HEK293 (cell line): ENCODE data around the gene PDE4B.

Experiments used
- CTCF ChIA-PET: fragments of 350-600 bp; formaldehyde crosslinking; extraction: SDS; loops from one replicate; lab custom pipeline; 2021; ENCODE audit warnings: antibody characterized with exemption; lab: Yijun Ruan, JAX
- POLR2A ChIA-PET: fragments of 300-600 bp; formaldehyde crosslinking; extraction: SDS; loops from one replicate; lab custom pipeline; 2020; ENCODE audit warnings: antibody characterized with exemption, inconsistent platforms; lab: Yijun Ruan, JAX
- H3K27ac ChIP-seq: fragments of 200-500 bp; sonication (Bioruptor generic); 2 replicates; pipeline ENCODE4 v1.5.1; 2014; ENCODE audit warnings: low read depth, low read length, control low read depth, inconsistent platforms; ENCODE audit errors: extremely low read depth
- H3K36me3 ChIP-seq, 2 experiments: fragments of 200-500 bp in 1 of 2; sonication (Bioruptor generic) in 1 of 2; 1 replicate in 1 of 2; 2 replicates in 1 of 2; pipeline ENCODE4 v1.5.1; 2014 to 2017; ENCODE audit warnings: inconsistent platforms in 2 of 2, low read length in 2 of 2; ENCODE audit not compliant: control insufficient read depth in 2 of 2, insufficient read depth in 1 of 2
- H3K4me1 ChIP-seq: fragments of 200-500 bp; sonication (Bioruptor generic); 2 replicates; pipeline ENCODE4 v1.5.1; 2014; ENCODE audit warnings: mild to moderate bottlenecking, low read length, inconsistent platforms; ENCODE audit not compliant: control insufficient read depth, insufficient read depth
- H3K4me3 ChIP-seq: 2 replicates; pipeline ENCODE4 v1.5.1; 2011; ENCODE audit warnings: low read depth, mild to moderate bottlenecking, control low read depth, low read length, moderate library complexity
- H3K9me3 ChIP-seq: fragments of 200-500 bp; sonication (Bioruptor generic); 2 replicates; pipeline ENCODE4 v1.5.1; 2014; ENCODE audit warnings: low read depth, low read length, inconsistent platforms; ENCODE audit not compliant: control insufficient read depth, insufficient read depth
- GFI1B ChIP-seq: fragments of 450-650 bp; formaldehyde crosslinking; IDR thresholded peaks from 2 replicates; pipeline ENCODE4 v1.5.1; 2016; ENCODE audit warnings: missing biosample characterization, missing genetic modification characterization
- PRDM2 ChIP-seq: fragments of 450-650 bp; formaldehyde crosslinking; IDR thresholded peaks from 2 replicates; pipeline ENCODE4 v1.5.1; 2016; ENCODE audit warnings: missing biosample characterization, missing genetic modification characterization, borderline replicate concordance
- RBAK ChIP-seq: fragments of 450-650 bp; formaldehyde crosslinking; IDR thresholded peaks from 2 replicates; pipeline ENCODE4 v1.5.1; 2016; ENCODE audit warnings: missing biosample characterization, missing genetic modification characterization
- SALL2 ChIP-seq: fragments of 450-650 bp; formaldehyde crosslinking; IDR thresholded peaks from 2 replicates; pipeline ENCODE4 v1.5.0; 2017; ENCODE audit warnings: missing biosample characterization, mild to moderate bottlenecking, missing genetic modification characterization, borderline replicate concordance
- SP2 ChIP-seq: fragments of 450-650 bp; formaldehyde crosslinking; IDR thresholded peaks from 2 replicates; pipeline ENCODE4 v1.5.1; 2016; ENCODE audit warnings: missing biosample characterization, missing genetic modification characterization
- ZIC2 ChIP-seq: fragments of 450-650 bp; formaldehyde crosslinking; IDR thresholded peaks from 2 replicates; pipeline ENCODE4 v1.5.1; 2016; ENCODE audit warnings: missing biosample characterization, missing genetic modification characterization
- ZNF10 ChIP-seq: fragments of 450-650 bp; formaldehyde crosslinking; IDR thresholded peaks from 2 replicates; pipeline ENCODE4 v1.5.1; 2017; ENCODE audit warnings: missing biosample characterization, missing genetic modification characterization
- ZNF184 ChIP-seq: fragments of 450-650 bp; IDR thresholded peaks from 2 replicates; pipeline ENCODE4 v1.5.1; 2018; ENCODE audit warnings: missing biosample characterization, mild to moderate bottlenecking, missing genetic modification characterization
- ZNF23 ChIP-seq: fragments of 450-650 bp; formaldehyde crosslinking; IDR thresholded peaks from 2 replicates; pipeline ENCODE4 v1.5.1; 2016; ENCODE audit warnings: missing biosample characterization, missing genetic modification characterization, borderline replicate concordance
- ZNF311 ChIP-seq: fragments of 450-650 bp; formaldehyde crosslinking; IDR thresholded peaks from 2 replicates; pipeline ENCODE4 v1.5.1; 2017; ENCODE audit warnings: missing biosample characterization, missing genetic modification characterization, borderline replicate concordance
- ZNF335 ChIP-seq: fragments of 450-650 bp; formaldehyde crosslinking; conservative IDR thresholded peaks from 2 replicates; pipeline ENCODE4 v1.5.1; 2016; ENCODE audit warnings: missing biosample characterization, missing genetic modification characterization
- ZNF341 ChIP-seq: fragments of 450-650 bp; formaldehyde crosslinking; IDR thresholded peaks from 2 replicates; pipeline ENCODE4; 2016; ENCODE audit warnings: low read depth, missing biosample characterization, missing genetic modification characterization
- ZNF510 ChIP-seq: fragments of 450-650 bp; formaldehyde crosslinking; IDR thresholded peaks from 2 replicates; pipeline ENCODE4 v1.5.1; 2018; ENCODE audit warnings: mild to moderate bottlenecking, missing genetic modification characterization, missing biosample characterization; ENCODE audit not compliant: insufficient replicate concordance
- ZNF521 ChIP-seq: fragments of 450-650 bp; formaldehyde crosslinking; IDR thresholded peaks from 2 replicates; pipeline ENCODE4 v1.5.1; 2017; ENCODE audit warnings: missing biosample characterization, mild to moderate bottlenecking, missing genetic modification characterization
- ZNF610 ChIP-seq: fragments of 450-650 bp; formaldehyde crosslinking; IDR thresholded peaks from 2 replicates; pipeline ENCODE4 v1.5.1; 2016; ENCODE audit warnings: missing biosample characterization, missing genetic modification characterization, borderline replicate concordance
- ZNF621 ChIP-seq: fragments of 450-650 bp; formaldehyde crosslinking; IDR thresholded peaks from 2 replicates; pipeline ENCODE4 v1.5.1; 2017; ENCODE audit warnings: missing biosample characterization, missing genetic modification characterization
- ZNF707 ChIP-seq: fragments of 450-650 bp; formaldehyde crosslinking; IDR thresholded peaks from 2 replicates; pipeline ENCODE4 v1.5.1; 2016; ENCODE audit warnings: missing biosample characterization, missing genetic modification characterization
- ZNF768 ChIP-seq: fragments of 450-650 bp; formaldehyde crosslinking; IDR thresholded peaks from 2 replicates; pipeline ENCODE4 v1.5.1; 2018; ENCODE audit warnings: missing biosample characterization, mild to moderate bottlenecking, missing genetic modification characterization
- ZNF843 ChIP-seq: fragments of 450-650 bp; formaldehyde crosslinking; IDR thresholded peaks from 2 replicates; pipeline ENCODE4 v1.5.1; 2016; ENCODE audit warnings: missing biosample characterization, missing genetic modification characterization
- TF ChIP-seq, protein P1 (sequence below): fragments of 450-650 bp; formaldehyde crosslinking; IDR thresholded peaks from 2 replicates; pipeline ENCODE4 v1.5.1; 2017; ENCODE audit warnings: missing biosample characterization, missing genetic modification characterization
- TF ChIP-seq, protein P2 (sequence below): fragments of 450-650 bp; formaldehyde crosslinking; IDR thresholded peaks from 2 replicates; pipeline ENCODE4 v1.5.1; 2016; ENCODE audit warnings: missing biosample characterization, missing genetic modification characterization
- TF ChIP-seq, protein P3 (sequence below): fragments of 450-650 bp; formaldehyde crosslinking; IDR thresholded peaks from 2 replicates; pipeline ENCODE4 v1.5.1; 2016; ENCODE audit warnings: missing biosample characterization, missing genetic modification characterization

The PDE4B gene

GRCh38 chr1:65826782-65827181 is 34.1 kb downstream of the PDE4B start:
- ChIA-PET POLR2A (no interaction called here), CTCF (no interaction called here)
- Histone ChIP-seq H3K4me1 (no peaks in the 10 kb centered on the region), H3K9me3 (no peaks in the 10 kb centered on the region), H3K36me3 (no peaks in the 10 kb centered on the region), H3K27ac (no peak overlapping the region), H3K4me3 (no peak overlapping the region)
- no peak for TF ChIP-seq ZNF184 (tag by site-specific recombination)
- no peak for TF ChIP-seq ZNF10 (tag by site-specific recombination)
- TF ChIP-seq ZNF521: no peak

DNA sequence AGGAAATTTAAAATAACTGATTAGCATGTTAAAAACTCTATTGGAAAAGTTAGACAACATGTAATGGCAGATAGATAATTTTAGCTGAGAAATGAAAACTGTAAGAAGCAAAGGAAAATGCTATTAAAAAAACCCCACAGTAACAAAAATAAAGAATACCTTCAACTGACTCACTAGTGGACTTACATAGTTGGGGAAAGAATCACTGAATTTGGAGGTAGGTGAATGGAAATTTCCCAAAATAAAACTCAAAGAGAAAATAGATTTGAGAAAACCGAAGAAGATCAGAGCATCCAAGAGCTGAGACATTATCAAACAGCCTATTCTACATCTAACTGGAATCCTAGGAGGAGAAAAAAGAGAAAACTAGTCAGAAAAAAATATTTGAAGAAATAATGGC is 34.7 kb downstream of the PDE4B start:
- no peaks in the 10 kb centered on the region for H3K4me1 ChIP-seq
- no peak overlapping the region for H3K4me3 ChIP-seq
- H3K36me3 ChIP-seq: no peaks in the 10 kb centered on the region
- ChIA-PET POLR2A (no interaction called here), CTCF (no interaction called here)
- no peak overlapping the region for H3K27ac ChIP-seq
- H3K9me3 ChIP-seq: no peaks in the 10 kb centered on the region
- TF ChIP-seq ZNF184 (tag by site-specific recombination): no peak
- no peak for TF ChIP-seq ZIC2 (tag by site-specific recombination)
- TF ChIP-seq, protein P1, sequence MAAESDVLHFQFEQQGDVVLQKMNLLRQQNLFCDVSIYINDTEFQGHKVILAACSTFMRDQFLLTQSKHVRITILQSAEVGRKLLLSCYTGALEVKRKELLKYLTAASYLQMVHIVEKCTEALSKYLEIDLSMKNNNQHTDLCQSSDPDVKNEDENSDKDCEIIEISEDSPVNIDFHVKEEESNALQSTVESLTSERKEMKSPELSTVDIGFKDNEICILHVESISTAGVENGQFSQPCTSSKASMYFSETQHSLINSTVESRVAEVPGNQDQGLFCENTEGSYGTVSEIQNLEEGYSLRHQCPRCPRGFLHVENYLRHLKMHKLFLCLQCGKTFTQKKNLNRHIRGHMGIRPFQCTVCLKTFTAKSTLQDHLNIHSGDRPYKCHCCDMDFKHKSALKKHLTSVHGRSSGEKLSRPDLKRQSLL: no peak

DNA sequence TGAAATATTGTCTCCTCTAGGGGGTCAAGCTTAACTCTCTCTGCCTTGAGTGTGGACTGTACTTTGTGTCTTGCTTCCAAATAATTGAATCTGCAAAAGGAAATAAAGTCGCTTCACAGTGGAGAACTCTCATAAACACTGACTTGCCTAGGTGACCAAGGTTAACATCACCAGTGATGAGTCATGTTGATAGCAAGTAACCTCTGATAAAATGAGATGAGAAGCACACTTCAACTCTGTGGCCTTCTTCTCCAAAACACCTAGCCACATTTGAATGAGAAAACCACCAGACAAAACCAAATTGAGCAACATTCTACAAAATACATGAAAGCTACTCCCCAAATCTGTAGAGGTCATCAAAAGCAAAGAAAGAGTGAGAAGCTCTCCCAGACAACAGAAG is 37.6 kb downstream of the PDE4B start:
- Histone ChIP-seq H3K36me3 (no peaks in the 10 kb centered on the region), H3K4me3 (no peak overlapping the region), H3K9me3 (no peaks in the 10 kb centered on the region), H3K4me1 (no peaks in the 10 kb centered on the region), H3K27ac (no peak overlapping the region)
- ChIA-PET POLR2A (no interaction called here), CTCF (no interaction called here)
- TF ChIP-seq ZNF843: no peak
- TF ChIP-seq ZNF610 (tag by site-specific recombination): no peak
- TF ChIP-seq ZNF23 (tag by site-specific recombination): no peak
- TF ChIP-seq PRDM2 (tag by site-specific recombination): no peak
- TF ChIP-seq ZNF621 (tag by site-specific recombination): no peak
- no peak for TF ChIP-seq GFI1B (tag by site-specific recombination)
- TF ChIP-seq ZNF707 (tag by site-specific recombination): no peak
- no peak for TF ChIP-seq ZNF311 (tag by site-specific recombination)
- TF ChIP-seq RBAK: no peak
- no peak for TF ChIP-seq ZNF335 (tag by site-specific recombination)
- TF ChIP-seq ZNF510: no peak
- TF ChIP-seq SP2 (tag by site-specific recombination): no peak
- TF ChIP-seq SALL2 (tag by site-specific recombination): no peak
- TF ChIP-seq, protein P2, sequence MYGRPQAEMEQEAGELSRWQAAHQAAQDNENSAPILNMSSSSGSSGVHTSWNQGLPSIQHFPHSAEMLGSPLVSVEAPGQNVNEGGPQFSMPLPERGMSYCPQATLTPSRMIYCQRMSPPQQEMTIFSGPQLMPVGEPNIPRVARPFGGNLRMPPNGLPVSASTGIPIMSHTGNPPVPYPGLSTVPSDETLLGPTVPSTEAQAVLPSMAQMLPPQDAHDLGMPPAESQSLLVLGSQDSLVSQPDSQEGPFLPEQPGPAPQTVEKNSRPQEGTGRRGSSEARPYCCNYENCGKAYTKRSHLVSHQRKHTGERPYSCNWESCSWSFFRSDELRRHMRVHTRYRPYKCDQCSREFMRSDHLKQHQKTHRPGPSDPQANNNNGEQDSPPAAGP (tag by site-specific recombination): no peak
- no peak for TF ChIP-seq ZNF341 (tag by site-specific recombination)
- TF ChIP-seq ZNF768 (tag by site-specific recombination): no peak
- TF ChIP-seq, protein P3, sequence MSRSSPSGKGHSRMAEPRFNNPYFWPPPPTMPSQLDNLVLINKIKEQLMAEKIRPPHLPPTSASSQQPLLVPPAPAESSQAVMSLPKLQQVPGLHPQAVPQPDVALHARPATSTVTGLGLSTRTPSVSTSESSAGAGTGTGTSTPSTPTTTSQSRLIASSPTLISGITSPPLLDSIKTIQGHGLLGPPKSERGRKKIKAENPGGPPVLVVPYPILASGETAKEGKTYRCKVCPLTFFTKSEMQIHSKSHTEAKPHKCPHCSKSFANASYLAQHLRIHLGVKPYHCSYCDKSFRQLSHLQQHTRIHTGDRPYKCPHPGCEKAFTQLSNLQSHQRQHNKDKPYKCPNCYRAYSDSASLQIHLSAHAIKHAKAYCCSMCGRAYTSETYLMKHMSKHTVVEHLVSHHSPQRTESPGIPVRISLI (tag by site-specific recombination): no peak
